ENCODE results near the gene MRC1.

- TF ChIP-seq, protein P1, sequence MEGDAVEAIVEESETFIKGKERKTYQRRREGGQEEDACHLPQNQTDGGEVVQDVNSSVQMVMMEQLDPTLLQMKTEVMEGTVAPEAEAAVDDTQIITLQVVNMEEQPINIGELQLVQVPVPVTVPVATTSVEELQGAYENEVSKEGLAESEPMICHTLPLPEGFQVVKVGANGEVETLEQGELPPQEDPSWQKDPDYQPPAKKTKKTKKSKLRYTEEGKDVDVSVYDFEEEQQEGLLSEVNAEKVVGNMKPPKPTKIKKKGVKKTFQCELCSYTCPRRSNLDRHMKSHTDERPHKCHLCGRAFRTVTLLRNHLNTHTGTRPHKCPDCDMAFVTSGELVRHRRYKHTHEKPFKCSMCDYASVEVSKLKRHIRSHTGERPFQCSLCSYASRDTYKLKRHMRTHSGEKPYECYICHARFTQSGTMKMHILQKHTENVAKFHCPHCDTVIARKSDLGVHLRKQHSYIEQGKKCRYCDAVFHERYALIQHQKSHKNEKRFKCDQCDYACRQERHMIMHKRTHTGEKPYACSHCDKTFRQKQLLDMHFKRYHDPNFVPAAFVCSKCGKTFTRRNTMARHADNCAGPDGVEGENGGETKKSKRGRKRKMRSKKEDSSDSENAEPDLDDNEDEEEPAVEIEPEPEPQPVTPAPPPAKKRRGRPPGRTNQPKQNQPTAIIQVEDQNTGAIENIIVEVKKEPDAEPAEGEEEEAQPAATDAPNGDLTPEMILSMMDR (optimal IDR thresholded peaks at IDR 0.05 in 1 of 3, IDR thresholded peaks at IDR 0.05 in 1 of 3, conservative IDR thresholded peaks at IDR 0.05 in 1 of 3; ENCODE audit: extremely low read depth in 1 of 3, insufficient read depth in 2 of 3, low read length in 3 of 3) = no peak
- no peak for TF ChIP-seq EZH2 (IDR thresholded peaks at IDR 0.05; ENCODE audit: low read length)
Observed at GRCh38 chr10:17904564-17904963, 95.4 kb downstream of the MRC1 start.
